ENCODE results near the gene MCF2L. TPM values are rescaled to one million over a fixed set of nuclear protein-coding genes. Genes with fewer than 3 reads are reported as not detected.

MCF2L gene
- total and polyA plus RNA-seq, 9 of the 15 experiments (the other 6 are each of a cell fraction or from before 2014, with no cell fraction given): 0.05 to 0.25 (median 0.18) TPM; not detected in 5

- TF ChIP-seq, protein P1, sequence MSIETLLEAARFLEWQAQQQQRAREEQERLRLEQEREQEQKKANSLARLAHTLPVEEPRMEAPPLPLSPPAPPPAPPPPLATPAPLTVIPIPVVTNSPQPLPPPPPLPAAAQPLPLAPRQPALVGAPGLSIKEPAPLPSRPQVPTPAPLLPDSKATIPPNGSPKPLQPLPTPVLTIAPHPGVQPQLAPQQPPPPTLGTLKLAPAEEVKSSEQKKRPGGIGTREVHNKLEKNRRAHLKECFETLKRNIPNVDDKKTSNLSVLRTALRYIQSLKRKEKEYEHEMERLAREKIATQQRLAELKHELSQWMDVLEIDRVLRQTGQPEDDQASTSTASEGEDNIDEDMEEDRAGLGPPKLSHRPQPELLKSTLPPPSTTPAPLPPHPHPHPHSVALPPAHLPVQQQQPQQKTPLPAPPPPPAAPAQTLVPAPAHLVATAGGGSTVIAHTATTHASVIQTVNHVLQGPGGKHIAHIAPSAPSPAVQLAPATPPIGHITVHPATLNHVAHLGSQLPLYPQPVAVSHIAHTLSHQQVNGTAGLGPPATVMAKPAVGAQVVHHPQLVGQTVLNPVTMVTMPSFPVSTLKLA (conservative IDR thresholded peaks at IDR 0.05): no peak
- TF ChIP-seq ZZZ3 (IDR thresholded peaks at IDR 0.05) (no peak), TARDBP (IDR thresholded peaks at IDR 0.05) (no peak)
Observed at GRCh38 chr13:113077953-113078901, 109.2 kb downstream of the MCF2L start (continued).

DNA sequence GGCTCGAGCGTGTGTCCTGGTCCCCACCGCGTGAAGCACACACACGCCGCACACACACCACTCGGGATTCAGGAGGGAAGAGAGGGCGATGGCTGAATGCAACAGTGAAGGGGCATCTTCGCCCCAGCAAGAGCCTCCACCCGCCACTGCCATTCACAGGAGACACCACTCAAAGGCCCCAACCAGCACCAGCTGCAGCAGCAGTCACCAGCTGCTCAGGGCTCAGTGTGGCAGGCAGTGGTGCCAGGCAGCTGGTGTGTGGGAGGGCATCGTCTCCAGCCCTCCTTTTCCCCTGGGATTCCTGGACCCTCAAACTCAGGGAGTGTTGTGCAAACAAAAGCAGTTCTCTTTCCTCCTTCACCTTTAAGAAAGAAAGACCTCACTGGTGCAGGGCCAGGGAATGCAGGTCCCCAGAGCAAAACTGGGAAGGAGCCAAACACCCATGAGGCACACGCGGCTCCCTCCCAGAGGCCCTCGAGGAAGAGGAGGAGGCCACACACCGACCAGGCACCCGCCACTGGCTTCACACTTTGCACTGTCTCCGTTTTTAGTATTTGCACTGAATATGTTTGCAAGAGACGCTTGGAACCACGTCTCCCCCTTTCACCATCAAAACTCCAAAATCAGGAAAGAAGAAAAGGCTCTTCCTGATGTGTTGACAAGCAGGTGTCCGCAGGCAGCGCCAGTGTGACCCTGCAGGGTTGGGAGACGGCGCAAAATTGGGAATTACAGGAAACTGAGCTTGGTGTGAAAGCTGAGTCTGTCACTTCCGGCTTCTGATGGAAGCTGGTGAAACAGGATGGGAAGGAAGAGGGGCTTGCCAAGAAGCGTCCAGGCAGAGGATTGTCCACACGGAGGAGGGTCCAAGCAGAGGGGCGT is 110.1 kb downstream of the MCF2L start:
- Histone ChIP-seq H3K79me2 (ENCODE audit: control insufficient read depth, insufficient read depth, low read length) (no peaks in the 10 kb centered on the region), H3K9me3 (replicated peaks; ENCODE audit: control insufficient read depth, insufficient read depth, low read depth, low read length) (no peaks in the 10 kb centered on the region), H3K4me1 (replicated peaks in 1 of 2; ENCODE audit: control insufficient read depth in 2 of 2, insufficient read depth in 2 of 2, low read length in 2 of 2) (peaks cover 0 to 23% of the 10 kb centered on the region in 2 experiments; a peak in 1 of 5 replicates), H4K20me1 (replicated peaks; ENCODE audit: control insufficient read depth, insufficient read depth, low read length) (0 out of 2 replicates have a peak, but pooled peaks cover 6% of the 10 kb centered on the region), H3K27ac (ENCODE audit: extremely low read depth, low read depth, low read length) (no peak overlapping the region), H3K36me3 (ENCODE audit: control insufficient read depth, insufficient read depth, low read length) (no peaks in the 10 kb centered on the region), H3K9ac (ENCODE audit: insufficient read depth in 1 of 2, low read depth in 2 of 2, low read length in 2 of 2) (no peak overlapping the region), H3K9me1 (ENCODE audit: control insufficient read depth, insufficient read depth, low read length) (no peaks in the 10 kb centered on the region), H3K4me3 (no peak overlapping the region), H3K4me2 (ENCODE audit: insufficient read depth, low read length) (no peak overlapping the region), H3K27me3 (ENCODE audit: control insufficient read depth in 2 of 2, insufficient read depth in 2 of 2, low read length in 2 of 2) (peaks cover 0 to 83% of the 10 kb centered on the region in 2 experiments; a peak in 3 of 5 replicates), H2AFZ (ENCODE audit: low read depth, low read length) (no peak overlapping the region)
- intact Hi-C loops (cut with micrococcal nuclease): no loop called here
- POLR2A ChIA-PET: no interaction called here
- CTCF ChIA-PET (ENCODE audit: low intra/inter-chr PET ratio): no interaction called here
- WGBS (ENCODE audit: insufficient coverage, low coverage, missing lambda C conversion rate): 5% methylated on average over 21 of the region's 27 CpGs
- no TSS peak for BruUV-seq (replicated peaks)
- no peak for ATAC-seq
- FAIRE-seq: no peak
- in situ Hi-C loops (cut with MboI): no loop called here
- DNase-seq (ENCODE audit: extremely low read depth in 1 of 4, low spot score in 3 of 4): no peak
- TF ChIP-seq ZNF830 (CRISPR knock-in tag; IDR thresholded peaks at IDR 0.05): no peak
- no peak for TF ChIP-seq ZC3H8 (IDR thresholded peaks at IDR 0.05)
- no peak for TF ChIP-seq MEF2A (IDR thresholded peaks at IDR 0.05; ENCODE audit: control insufficient read depth, low read depth, low read length)
- TF ChIP-seq ZFPM2 (CRISPR knock-in tag; IDR thresholded peaks at IDR 0.05): no peak
- no peak for TF ChIP-seq RCOR1 (IDR thresholded peaks at IDR 0.05; ENCODE audit: borderline replicate concordance in 1 of 2, low read depth in 2 of 2, low read length in 2 of 2)
- no peak for TF ChIP-seq PTRF (tag; IDR thresholded peaks at IDR 0.05)
- no peak for TF ChIP-seq ZFP1 (CRISPR knock-in tag; IDR thresholded peaks at IDR 0.05)
- no peak for TF ChIP-seq U2AF1 (optimal IDR thresholded peaks at IDR 0.05; ENCODE audit: low read depth, low read length)
- TF ChIP-seq, protein P2, sequence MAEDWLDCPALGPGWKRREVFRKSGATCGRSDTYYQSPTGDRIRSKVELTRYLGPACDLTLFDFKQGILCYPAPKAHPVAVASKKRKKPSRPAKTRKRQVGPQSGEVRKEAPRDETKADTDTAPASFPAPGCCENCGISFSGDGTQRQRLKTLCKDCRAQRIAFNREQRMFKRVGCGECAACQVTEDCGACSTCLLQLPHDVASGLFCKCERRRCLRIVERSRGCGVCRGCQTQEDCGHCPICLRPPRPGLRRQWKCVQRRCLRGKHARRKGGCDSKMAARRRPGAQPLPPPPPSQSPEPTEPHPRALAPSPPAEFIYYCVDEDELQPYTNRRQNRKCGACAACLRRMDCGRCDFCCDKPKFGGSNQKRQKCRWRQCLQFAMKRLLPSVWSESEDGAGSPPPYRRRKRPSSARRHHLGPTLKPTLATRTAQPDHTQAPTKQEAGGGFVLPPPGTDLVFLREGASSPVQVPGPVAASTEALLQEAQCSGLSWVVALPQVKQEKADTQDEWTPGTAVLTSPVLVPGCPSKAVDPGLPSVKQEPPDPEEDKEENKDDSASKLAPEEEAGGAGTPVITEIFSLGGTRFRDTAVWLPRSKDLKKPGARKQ (CRISPR knock-in tag; IDR thresholded peaks at IDR 0.05): no peak
- no peak for TF ChIP-seq EP300 (IDR thresholded peaks at IDR 0.05; ENCODE audit: low read length)
- no peak for TF ChIP-seq FOXO4 (CRISPR knock-in tag; IDR thresholded peaks at IDR 0.05)

Measured in K562 (cell line).